Stomach smooth muscle (tissue), 2 donors: ENCODE data around the gene SMYD3.

Experiments used
- H3K27ac ChIP-seq: one replicate; pipeline ENCODE4 v1.7.0; 2013; ENCODE audit warnings: mild to moderate bottlenecking, low read length, inconsistent platforms
- H3K27me3 ChIP-seq, 2 donors: one replicate each; pipeline ENCODE4 v1.7.0; 2013; ENCODE audit warnings: low read length in 2 of 2; ENCODE audit not compliant: insufficient read depth in 2 of 2, control insufficient read depth in 1 of 2
- H3K36me3 ChIP-seq, 2 donors: one replicate each; pipeline ENCODE4 v1.7.0; 2013; ENCODE audit warnings: low read length in 2 of 2; ENCODE audit not compliant: control insufficient read depth in 2 of 2, insufficient read depth in 2 of 2
- H3K4me1 ChIP-seq: one replicate; pipeline ENCODE4 v1.7.0; 2013; ENCODE audit warnings: low read length; ENCODE audit not compliant: control insufficient read depth, insufficient read depth
- H3K4me3 ChIP-seq, 2 donors: one replicate each; pipeline ENCODE4 v1.7.0; 2013; ENCODE audit warnings: low read length in 2 of 2
- H3K9ac ChIP-seq, 2 donors: one replicate each; pipeline ENCODE4 v1.7.0; 2013; ENCODE audit warnings: low read length in 2 of 2, mild to moderate bottlenecking in 1 of 2
- H3K9me3 ChIP-seq, 2 donors: one replicate each; pipeline ENCODE4 v1.7.0; 2013; ENCODE audit warnings: low read length in 2 of 2; ENCODE audit not compliant: control insufficient read depth in 2 of 2
- donor health status: healthy.
- donor health status: Pancreatic carcinoma.

The SMYD3 gene

DNA sequence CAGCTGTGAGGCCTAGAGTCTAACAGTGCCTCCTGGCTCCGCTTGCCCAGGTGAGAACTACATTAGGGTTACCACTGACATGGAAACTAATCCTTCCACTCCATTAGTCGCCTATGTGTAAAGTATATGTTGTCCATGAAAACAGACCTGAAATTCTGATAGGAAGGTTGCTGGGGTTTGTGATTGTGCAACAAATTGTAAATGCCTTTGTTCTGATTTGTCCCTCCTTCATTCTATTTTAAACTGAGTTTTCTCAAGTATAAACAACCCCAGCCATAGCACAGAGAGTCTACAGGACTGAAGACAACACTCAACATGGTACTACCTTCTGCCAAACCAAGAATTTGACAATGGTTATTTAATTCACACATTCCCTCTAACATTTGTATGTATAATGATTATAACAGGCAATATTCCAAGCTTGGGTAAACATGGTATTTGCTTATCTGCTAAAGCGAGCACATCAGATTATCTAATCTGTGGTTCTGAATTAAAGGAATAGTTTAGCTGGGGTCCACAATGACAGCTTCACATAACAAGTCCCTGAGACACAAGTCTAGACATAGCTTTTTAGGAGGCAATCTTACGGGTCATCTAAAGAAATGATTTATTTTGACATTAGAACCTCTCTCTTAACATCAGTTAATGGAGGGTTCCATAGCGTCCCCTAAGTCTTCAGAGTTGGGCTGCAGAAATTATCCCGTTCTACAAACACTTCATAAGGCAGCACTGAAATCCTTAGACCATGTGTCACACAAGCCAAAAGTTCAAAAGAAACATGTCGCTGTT lies 633.0 kb downstream of the SMYD3 start:
- H3K27me3 ChIP-seq: no peaks in the 10 kb centered on the region
- H3K4me1 ChIP-seq: peaks cover 33% of the 10 kb centered on the region
- H3K4me3 ChIP-seq: no peak overlapping the region
- peak overlapping the region; percentile 53 for H3K27ac ChIP-seq
- H3K36me3 ChIP-seq: no peaks in the 10 kb centered on the region
- peak overlapping the region in 1 of 2 donors; percentile 48 for H3K9ac ChIP-seq
- no peaks in the 10 kb centered on the region for H3K9me3 ChIP-seq

- H3K4me1 ChIP-seq: peaks cover 33% of the 10 kb centered on the region
- H3K4me3 ChIP-seq: no peak overlapping the region
- H3K9ac ChIP-seq: no peak overlapping the region
- no peaks in the 10 kb centered on the region for H3K27me3 ChIP-seq
- no peak overlapping the region for H3K27ac ChIP-seq
- no peaks in the 10 kb centered on the region for H3K36me3 ChIP-seq
- H3K9me3 ChIP-seq: no peaks in the 10 kb centered on the region
Observed at GRCh38 chr1:245873068-245873467, 634.0 kb downstream of the SMYD3 start.

DNA sequence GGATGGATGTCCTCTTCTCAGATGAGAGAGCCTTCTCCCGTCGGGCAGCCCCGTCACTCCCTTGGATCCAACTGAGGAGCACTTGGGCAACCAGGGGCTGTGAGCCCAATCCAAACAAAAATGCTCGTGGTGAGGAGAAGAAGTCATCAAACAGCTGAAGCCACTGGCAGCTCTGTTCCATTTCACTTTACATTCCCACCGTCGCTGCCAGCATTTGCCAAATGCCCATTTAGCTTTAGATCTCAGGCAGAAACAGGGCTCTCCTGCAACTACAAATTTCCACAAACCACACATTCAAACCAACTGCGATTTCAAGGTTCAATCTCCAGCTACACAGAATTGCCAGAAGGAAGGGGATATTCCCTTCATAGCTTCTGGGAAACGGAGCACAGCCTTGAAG lies 634.6 kb downstream of the SMYD3 start:
- peaks cover 33% of the 10 kb centered on the region for H3K4me1 ChIP-seq
- no peak overlapping the region for H3K4me3 ChIP-seq

DNA sequence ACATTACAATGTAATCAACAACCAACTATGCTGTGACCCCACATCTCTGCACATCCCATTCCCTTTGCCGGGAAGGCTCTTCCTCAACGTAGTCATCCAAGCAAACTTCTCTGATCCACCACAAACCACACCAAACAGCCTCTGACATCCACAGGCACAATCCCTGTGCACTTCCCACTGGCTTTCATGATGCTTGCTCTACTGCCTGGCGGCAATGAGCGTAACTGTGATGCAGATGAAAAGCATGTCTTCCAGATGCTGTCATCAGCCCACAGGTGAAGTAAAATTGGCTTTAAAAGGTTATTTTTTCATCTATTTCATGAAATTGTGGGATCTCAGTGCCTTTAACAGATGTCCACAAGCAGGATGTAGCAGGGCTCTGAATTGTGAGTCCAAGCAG lies 635.2 kb downstream of the SMYD3 start:
- Histone ChIP-seq H3K4me1 (peaks cover 33% of the 10 kb centered on the region), H3K27me3 (no peaks in the 10 kb centered on the region), H3K4me3 (no peak overlapping the region), H3K9me3 (no peaks in the 10 kb centered on the region), H3K36me3 (no peaks in the 10 kb centered on the region), H3K27ac (no peak overlapping the region), H3K9ac (no peak overlapping the region)

More for the DNA sequence above, 634.6 kb downstream of the SMYD3 start:
- Histone ChIP-seq H3K9ac (no peak overlapping the region), H3K27ac (no peak overlapping the region), H3K36me3 (no peaks in the 10 kb centered on the region), H3K9me3 (no peaks in the 10 kb centered on the region), H3K27me3 (no peaks in the 10 kb centered on the region)

DNA sequence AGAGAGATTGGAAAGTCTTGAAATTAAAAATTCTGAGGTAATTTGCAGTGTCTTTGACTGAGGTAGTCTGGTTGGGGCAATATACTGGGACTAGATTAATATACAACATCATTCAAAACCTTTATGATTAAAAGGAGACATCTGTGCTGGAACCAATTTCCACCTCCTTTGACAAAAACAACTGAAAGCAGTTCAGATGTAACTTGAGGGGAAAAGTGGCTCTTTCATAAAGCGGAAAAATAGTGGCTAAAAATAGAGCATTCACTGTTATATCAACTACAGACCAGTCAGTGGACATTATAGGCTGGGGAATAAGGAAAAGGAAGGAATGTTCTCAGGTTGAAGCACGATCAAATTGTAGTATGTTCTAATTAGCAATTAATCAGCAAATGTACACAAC lies 635.9 kb downstream of the SMYD3 start:
- Histone ChIP-seq H3K36me3 (no peaks in the 10 kb centered on the region), H3K9me3 (no peaks in the 10 kb centered on the region), H3K4me1 (peaks cover 33% of the 10 kb centered on the region), H3K27me3 (no peaks in the 10 kb centered on the region), H3K4me3 (no peak overlapping the region), H3K9ac (no peak overlapping the region), H3K27ac (no peak overlapping the region)

- peaks cover 33% of the 10 kb centered on the region for H3K4me1 ChIP-seq
- H3K9ac ChIP-seq: no peak overlapping the region
- no peak overlapping the region for H3K4me3 ChIP-seq
- no peaks in the 10 kb centered on the region for H3K27me3 ChIP-seq
- H3K27ac ChIP-seq: no peak overlapping the region
- H3K36me3 ChIP-seq: no peaks in the 10 kb centered on the region
- H3K9me3 ChIP-seq: no peaks in the 10 kb centered on the region
Observed at GRCh38 chr1:245870698-245871097, 636.4 kb downstream of the SMYD3 start.

GRCh38 chr1:245869847-245870246 lies 637.2 kb downstream of the SMYD3 start:
- no peak overlapping the region for H3K4me3 ChIP-seq
- H3K9ac ChIP-seq: no peak overlapping the region
- H3K9me3 ChIP-seq: no peaks in the 10 kb centered on the region
- no peaks in the 10 kb centered on the region for H3K27me3 ChIP-seq
- no peaks in the 10 kb centered on the region for H3K36me3 ChIP-seq
- peaks cover 26% of the 10 kb centered on the region for H3K4me1 ChIP-seq
- H3K27ac ChIP-seq: no peak overlapping the region

- Histone ChIP-seq H3K36me3 (peaks cover 0 to 3% of the 10 kb centered on the region in 2 donors), H3K27ac (no peak overlapping the region), H3K27me3 (no peaks in the 10 kb centered on the region), H3K4me3 (no peak overlapping the region), H3K9me3 (no peaks in the 10 kb centered on the region), H3K4me1 (peaks cover 13% of the 10 kb centered on the region), H3K9ac (no peak overlapping the region)
Observed at GRCh38 chr1:245867738-245868137, 639.3 kb downstream of the SMYD3 start.

DNA sequence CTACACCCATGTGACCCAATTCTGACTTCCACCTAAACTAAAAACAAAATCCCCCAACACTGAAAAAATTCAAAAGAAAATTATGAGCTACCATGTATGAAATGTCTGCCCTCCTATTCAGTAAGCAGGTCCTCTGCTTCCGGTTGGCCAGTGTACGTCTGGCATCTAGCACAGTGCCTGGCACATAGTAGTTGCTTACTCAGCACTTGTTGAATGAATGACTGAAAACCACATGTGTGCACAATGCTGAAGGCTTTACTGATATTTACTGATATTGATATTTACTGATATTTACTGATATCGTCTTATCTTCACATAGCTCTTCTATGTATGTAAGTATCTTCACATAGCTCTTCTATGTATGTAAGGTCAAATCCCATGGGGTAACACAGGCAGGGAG lies 642.2 kb downstream of the SMYD3 start:
- no peak overlapping the region for H3K27ac ChIP-seq
- H3K9ac ChIP-seq: no peak overlapping the region
- H3K27me3 ChIP-seq: no peaks in the 10 kb centered on the region
- H3K4me1 ChIP-seq: peaks cover 17% of the 10 kb centered on the region
- no peak overlapping the region for H3K4me3 ChIP-seq
- peaks cover 0 to 3% of the 10 kb centered on the region in 2 donors for H3K36me3 ChIP-seq
- H3K9me3 ChIP-seq: no peaks in the 10 kb centered on the region

- Histone ChIP-seq H3K4me3 (no peak overlapping the region), H3K9me3 (no peaks in the 10 kb centered on the region), H3K27ac (no peak overlapping the region), H3K4me1 (peaks cover 18% of the 10 kb centered on the region), H3K36me3 (peaks cover 0 to 3% of the 10 kb centered on the region in 2 donors), H3K27me3 (no peaks in the 10 kb centered on the region), H3K9ac (no peak overlapping the region)
Observed at GRCh38 chr1:245863566-245864184, 643.4 kb downstream of the SMYD3 start.
